GM12878 (cell line): ENCODE measurements around the gene EFCAB11. TPM values are rescaled to one million over a fixed set of nuclear protein-coding genes. Genes with fewer than 3 reads are reported as not detected.

Source experiments
- CEBPZ ChIP-seq: fragments of 150-350 bp; IDR thresholded peaks from 2 replicates; pipeline ENCODE4 v1.6.1; 2016; ENCODE audit warnings: low read depth, low read length
- CHD2 ChIP-seq: IDR thresholded peaks from 2 replicates; pipeline ENCODE4 v1.6.1; 2011; ENCODE audit warnings: low read depth, low read length, improper control_type of control experiment, borderline replicate concordance
- EP300 ChIP-seq, 2 experiments: fragments of 150-350 bp in 1 of 2; IDR thresholded peaks; 2 replicates each; pipeline ENCODE4 v1.6.1; 2011 to 2012; ENCODE audit warnings: low read depth in 2 of 2, low read length in 2 of 2, borderline replicate concordance in 1 of 2, improper control_type of control experiment in 1 of 2, inconsistent platforms in 1 of 2; ENCODE audit not compliant: control insufficient read depth in 1 of 2
- IKZF2 ChIP-seq, 2 experiments: fragments of 450-650 bp; IDR thresholded peaks; 2 replicates each; pipeline ENCODE4 v1.6.1; 2017; ENCODE audit warnings: mild to moderate bottlenecking in 2 of 2, moderate library complexity in 2 of 2
- NRF1 ChIP-seq: conservative IDR thresholded peaks from 2 replicates; pipeline ENCODE4 v1.6.1; 2011; ENCODE audit warnings: mild to moderate bottlenecking, low read depth, low read length, improper control_type of control experiment
- RAD21 ChIP-seq: IDR thresholded peaks from 2 replicates; pipeline ENCODE4 v1.6.1; 2011; ENCODE audit warnings: mild to moderate bottlenecking, low read depth, low read length, moderate library complexity; ENCODE audit not compliant: insufficient read depth
- SREBF1 ChIP-seq: IDR thresholded peaks from 2 replicates; pipeline ENCODE4 v1.6.1; 2012; ENCODE audit warnings: mild to moderate bottlenecking, low read length
- ZNF274 ChIP-seq: IDR thresholded peaks from one replicate; pipeline ENCODE4 v1.8.0; 2011; ENCODE audit not compliant: insufficient read length, insufficient read depth
- polyA plus RNA-seq, 11 experiments: library from polyadenylated mRNA; depleted of rRNA in 4 of 11; unstranded in 6 of 11; stranded (reverse) in 5 of 11; fragments of >200 nt; fragmentation: Nextera tagmentation in 4 of 11; fragmentation: Illumina TruSeq in 1 of 11; extraction: Ambion mirVana in 4 of 11; extraction: Trizol in 1 of 11; gene quantifications; 1 replicate in 1 of 11; 2 replicates in 10 of 11; pipeline versions ENCODE4 v1.2.1 to v1.2.3, GENCODE V29; 2011 to 2016; ENCODE audit warnings: inconsistent platforms in 2 of 11, missing spikeins in 2 of 11, low read depth in 1 of 11
- total RNA-seq, 4 experiments: library from RNA; depleted of rRNA in 3 of 4; stranded (reverse); fragments of >200 nt in 3 of 4; fragmentation: Illumina TruSeq in 1 of 4; extraction: Trizol in 1 of 4; gene quantifications; 2 replicates each; pipeline versions ENCODE4 v1.2.1 to v1.2.3, GENCODE V29; 2013 to 2021
- TF ChIP-seq, protein P1 (sequence below), 3 experiments: IDR thresholded peaks in 2 of 3; conservative IDR thresholded peaks in 1 of 3; 2 replicates each; pipeline ENCODE4 v1.5.1; 2011; ENCODE audit warnings: low read depth in 3 of 3, low read length in 3 of 3, mild to moderate bottlenecking in 3 of 3, control low read depth in 2 of 3, moderate library complexity in 2 of 3, inconsistent platforms in 1 of 3, mixed read lengths in 1 of 3; ENCODE audit not compliant: control insufficient read depth in 2 of 3, insufficient read depth in 1 of 3; ENCODE audit errors: extremely low read depth in 1 of 3
- TF ChIP-seq, protein P2 (sequence below): IDR thresholded peaks from 2 replicates; pipeline ENCODE4 v1.6.1; 2011; ENCODE audit warnings: borderline replicate concordance, low read depth, mild to moderate bottlenecking, moderate library complexity, mixed read lengths, low read length; ENCODE audit not compliant: insufficient read depth; ENCODE audit errors: extremely low read length
- TF ChIP-seq, protein P3 (sequence below): IDR thresholded peaks from 2 replicates; pipeline ENCODE4 v1.6.1; 2011; ENCODE audit warnings: borderline replicate concordance, low read depth, mild to moderate bottlenecking, moderate library complexity, low read length; ENCODE audit not compliant: insufficient read depth, poor library complexity, severe bottlenecking
- TF ChIP-seq, protein P4 (sequence below): IDR thresholded peaks from 2 replicates; pipeline ENCODE4 v1.6.1; 2011; ENCODE audit warnings: mild to moderate bottlenecking, low read depth, low read length, moderate library complexity; ENCODE audit not compliant: insufficient replicate concordance

The EFCAB11 gene
- total and polyA plus RNA-seq, 10 of the 15 experiments (the other 5 are each of a cell fraction or from before 2014, with no cell fraction given) = 8.6 to 37.4 (median 18.0) TPM

GRCh38 chr14:89775946-89776345 is 178.6 kb downstream of the EFCAB11 start (continued):
- no peak for TF ChIP-seq SREBF1
- TF ChIP-seq CEBPZ = no peak
- TF ChIP-seq, protein P1, sequence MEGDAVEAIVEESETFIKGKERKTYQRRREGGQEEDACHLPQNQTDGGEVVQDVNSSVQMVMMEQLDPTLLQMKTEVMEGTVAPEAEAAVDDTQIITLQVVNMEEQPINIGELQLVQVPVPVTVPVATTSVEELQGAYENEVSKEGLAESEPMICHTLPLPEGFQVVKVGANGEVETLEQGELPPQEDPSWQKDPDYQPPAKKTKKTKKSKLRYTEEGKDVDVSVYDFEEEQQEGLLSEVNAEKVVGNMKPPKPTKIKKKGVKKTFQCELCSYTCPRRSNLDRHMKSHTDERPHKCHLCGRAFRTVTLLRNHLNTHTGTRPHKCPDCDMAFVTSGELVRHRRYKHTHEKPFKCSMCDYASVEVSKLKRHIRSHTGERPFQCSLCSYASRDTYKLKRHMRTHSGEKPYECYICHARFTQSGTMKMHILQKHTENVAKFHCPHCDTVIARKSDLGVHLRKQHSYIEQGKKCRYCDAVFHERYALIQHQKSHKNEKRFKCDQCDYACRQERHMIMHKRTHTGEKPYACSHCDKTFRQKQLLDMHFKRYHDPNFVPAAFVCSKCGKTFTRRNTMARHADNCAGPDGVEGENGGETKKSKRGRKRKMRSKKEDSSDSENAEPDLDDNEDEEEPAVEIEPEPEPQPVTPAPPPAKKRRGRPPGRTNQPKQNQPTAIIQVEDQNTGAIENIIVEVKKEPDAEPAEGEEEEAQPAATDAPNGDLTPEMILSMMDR (IDR thresholded peaks at IDR 0.05 in 2 of 3, conservative IDR thresholded peaks at IDR 0.05 in 1 of 3; ENCODE audit: control insufficient read depth in 2 of 3, extremely low read depth in 1 of 3, insufficient read depth in 1 of 3, low read depth in 3 of 3, low read length in 3 of 3) = no peak
- TF ChIP-seq, protein P2, sequence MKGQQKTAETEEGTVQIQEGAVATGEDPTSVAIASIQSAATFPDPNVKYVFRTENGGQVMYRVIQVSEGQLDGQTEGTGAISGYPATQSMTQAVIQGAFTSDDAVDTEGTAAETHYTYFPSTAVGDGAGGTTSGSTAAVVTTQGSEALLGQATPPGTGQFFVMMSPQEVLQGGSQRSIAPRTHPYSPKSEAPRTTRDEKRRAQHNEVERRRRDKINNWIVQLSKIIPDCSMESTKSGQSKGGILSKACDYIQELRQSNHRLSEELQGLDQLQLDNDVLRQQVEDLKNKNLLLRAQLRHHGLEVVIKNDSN = no peak
- TF ChIP-seq ZNF274 = no peak
- TF ChIP-seq IKZF2 (IDR thresholded peaks at IDR 0.05) = no peak
- TF ChIP-seq, protein P3, sequence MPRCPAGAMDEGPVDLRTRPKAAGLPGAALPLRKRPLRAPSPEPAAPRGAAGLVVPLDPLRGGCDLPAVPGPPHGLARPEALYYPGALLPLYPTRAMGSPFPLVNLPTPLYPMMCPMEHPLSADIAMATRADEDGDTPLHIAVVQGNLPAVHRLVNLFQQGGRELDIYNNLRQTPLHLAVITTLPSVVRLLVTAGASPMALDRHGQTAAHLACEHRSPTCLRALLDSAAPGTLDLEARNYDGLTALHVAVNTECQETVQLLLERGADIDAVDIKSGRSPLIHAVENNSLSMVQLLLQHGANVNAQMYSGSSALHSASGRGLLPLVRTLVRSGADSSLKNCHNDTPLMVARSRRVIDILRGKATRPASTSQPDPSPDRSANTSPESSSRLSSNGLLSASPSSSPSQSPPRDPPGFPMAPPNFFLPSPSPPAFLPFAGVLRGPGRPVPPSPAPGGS = no peak
- TF ChIP-seq, protein P4, sequence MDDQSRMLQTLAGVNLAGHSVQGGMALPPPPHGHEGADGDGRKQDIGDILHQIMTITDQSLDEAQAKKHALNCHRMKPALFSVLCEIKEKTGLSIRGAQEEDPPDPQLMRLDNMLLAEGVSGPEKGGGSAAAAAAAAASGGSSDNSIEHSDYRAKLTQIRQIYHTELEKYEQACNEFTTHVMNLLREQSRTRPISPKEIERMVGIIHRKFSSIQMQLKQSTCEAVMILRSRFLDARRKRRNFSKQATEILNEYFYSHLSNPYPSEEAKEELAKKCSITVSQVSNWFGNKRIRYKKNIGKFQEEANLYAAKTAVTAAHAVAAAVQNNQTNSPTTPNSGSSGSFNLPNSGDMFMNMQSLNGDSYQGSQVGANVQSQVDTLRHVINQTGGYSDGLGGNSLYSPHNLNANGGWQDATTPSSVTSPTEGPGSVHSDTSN = no peak
- TF ChIP-seq NRF1 = no peak
- TF ChIP-seq RAD21 = no peak
- TF ChIP-seq CHD2 = no peak
- TF ChIP-seq EP300 (IDR thresholded peaks at IDR 0.05; ENCODE audit: borderline replicate concordance in 1 of 2, control insufficient read depth in 1 of 2, low read depth in 2 of 2, low read length in 2 of 2) = no peak
- TF ChIP-seq, all 136 proteins: peak for 0
